ENCODE data around the gene DIDO1. TPM values are rescaled to one million over a fixed set of nuclear protein-coding genes. Genes with fewer than 3 reads are reported as not detected.

Gene DIDO1
- total RNA-seq, 2 donors from 2014 or later, result 40.1 to 52.7 TPM

Other genes starting within 250 kb of the DIDO1 start
- gene NTSR1, start 217.7 kb downstream of the DIDO1 start, total RNA-seq, result not detected
- gene MRGBP, start 130.0 kb downstream of the DIDO1 start, total RNA-seq, result 10 to 100 TPM; 13.5 to 19.4 TPM
- gene OGFR, start 121.7 kb downstream of the DIDO1 start, total RNA-seq, result 10 to 100 TPM; 32.9 to 51.6 TPM
- gene COL9A3, start 109.5 kb downstream of the DIDO1 start, total RNA-seq, result not detected
- gene TCFL5, start 64.7 kb downstream of the DIDO1 start, total RNA-seq, result 1 to 10 TPM; 3.5 to 5.7 TPM
- 10 to 100 TPM; 39.7 to 47.3 TPM for gene GID8, start 11.6 kb upstream of the DIDO1 start, total RNA-seq
- gene SLC17A9, start 26.2 kb upstream of the DIDO1 start, total RNA-seq, result 10 to 100 TPM; 17.5 to 22.0 TPM
- not detected for gene BHLHE23, start 80.5 kb upstream of the DIDO1 start, total RNA-seq